ENCODE measurements around the gene FAM81B. TPM values are rescaled to one million over a fixed set of nuclear protein-coding genes. Genes with fewer than 3 reads are reported as not detected.

The FAM81B gene
- total and polyA plus RNA-seq, 2 of the 4 experiments (the other 2 are of a cell fraction), result not detected

- H2BK5ac ChIP-seq (ENCODE audit: low read depth, low read length, poor library complexity, severe bottlenecking), result no peak overlapping the region
- no peak overlapping the region for H3K56ac ChIP-seq (ENCODE audit: extremely low read depth, insufficient read depth, low read length)
- in situ Hi-C loops (cut with MboI; ENCODE audit: low sequenced_read_pairs) (no loop called here), dilution Hi-C loops (cut with HindIII; ENCODE audit: low sequenced_read_pairs, unreplicated experiment) (no loop called here), intact Hi-C loops (cut with micrococcal nuclease) (no loop called here)
- no peak overlapping the region for H4K8ac ChIP-seq (ENCODE audit: low read depth in 2 of 2, low read length in 2 of 2)
- 20% methylated on average over 1 of the region's 8 CpGs; no CpG with 5 or more reads in 1 of the 2 experiments for WGBS, 2 experiments (ENCODE audit: extremely low coverage in 2 of 2, insufficient read length in 1 of 2)
- TF ChIP-seq SMC3 (IDR thresholded peaks at IDR 0.05; ENCODE audit: low read depth, low read length) (no peak), POLR2A (IDR thresholded peaks at IDR 0.05; ENCODE audit: low read depth, low read length) (no peak), RAD21 (IDR thresholded peaks at IDR 0.05; ENCODE audit: low read length) (no peak), CEBPB (IDR thresholded peaks at IDR 0.05; ENCODE audit: low read depth, low read length) (no peak)
- no peaks in the 10 kb centered on the region for H3K9me1 ChIP-seq (ENCODE audit: insufficient read depth, low read length)
- no peak overlapping the region for H4K5ac ChIP-seq (ENCODE audit: low read depth, low read length)
- ChIA-PET POLR2A (ENCODE audit: unreplicated experiment) (no interaction called here), CTCF (interaction anchor here (0.6 kb wide), 1 partner anchor 1908 kb away, joined by 3 read pairs; no protein-coding TSS in a partner anchor)
- no peak overlapping the region for H3K14ac ChIP-seq (replicated peaks; ENCODE audit: low read depth, low read length)
- no peak overlapping the region for H3K4me2 ChIP-seq (ENCODE audit: low read depth, low read length)
- H3K23ac ChIP-seq (ENCODE audit: low read depth, low read length), result no peak overlapping the region
- no peak overlapping the region for H2AK9ac ChIP-seq (replicated peaks; ENCODE audit: low read depth, low read length, poor library complexity)
- H2BK15ac ChIP-seq (ENCODE audit: low read depth, low read length), result no peak overlapping the region
- H2AFZ ChIP-seq (replicated peaks; ENCODE audit: low read length, poor library complexity), result no peak overlapping the region
- no peaks in the 10 kb centered on the region for H3K36me3 ChIP-seq (ENCODE audit: control insufficient read depth, insufficient read depth, low read length)
- no peaks in the 10 kb centered on the region for H3K79me1 ChIP-seq (ENCODE audit: low read depth in 1 of 2, low read length in 2 of 2)
- H3K9ac ChIP-seq (ENCODE audit: low read depth, low read length), result no peak overlapping the region
- no peak overlapping the region for H4K91ac ChIP-seq (ENCODE audit: insufficient read depth, low read depth, low read length)
- no peak overlapping the region for H3K27ac ChIP-seq (ENCODE audit: insufficient read depth, low read length)
- ATAC-seq (ENCODE audit: low read depth) (no peak), DNase-seq (no peak)
- no peak overlapping the region for H2AK5ac ChIP-seq (ENCODE audit: low read depth, low read length)
- no peaks in the 10 kb centered on the region for H3K27me3 ChIP-seq (ENCODE audit: control insufficient read depth, insufficient read depth, low read length)
- no peak overlapping the region for H3K18ac ChIP-seq (ENCODE audit: low read depth, low read length)
- H3K4me1 ChIP-seq (ENCODE audit: control insufficient read depth, insufficient read depth, low read length), result no peaks in the 10 kb centered on the region
- no peak overlapping the region for H3K4me3 ChIP-seq (ENCODE audit: insufficient read depth, low read depth, low read length)
- no peak overlapping the region for H3K4ac ChIP-seq (ENCODE audit: low read depth, low read length)
- H3K9me3 ChIP-seq (ENCODE audit: control insufficient read depth, insufficient read depth, low read length), result no peaks in the 10 kb centered on the region
- no peaks in the 10 kb centered on the region for H4K20me1 ChIP-seq (ENCODE audit: insufficient read depth, low read length)
- BruUV-seq (replicated peaks), result no TSS peak
- no peak overlapping the region for H2BK120ac ChIP-seq (ENCODE audit: low read depth, low read length)
- H2BK20ac ChIP-seq (ENCODE audit: low read depth, low read length), result no peak overlapping the region
Observed at GRCh38 chr5:95365302-95366095, 25.7 kb upstream of the FAM81B start.

All from IMR-90 (cell line).